Measurements from ENCODE around the gene CCDC102A. TPM values are rescaled to one million over a fixed set of nuclear protein-coding genes. Genes with fewer than 3 reads are reported as not detected.
A peak's percentile ranks its signal among the peaks of the same experiment; 100 is the strongest.

The CCDC102A gene
- total RNA-seq, 5 donors from 2014 or later (not counting 1 experiment from before 2014, with no cell fraction given), result 6.1 to 11.2 (median 6.6) TPM

GRCh38 chr16:57540387-57540786 is 4.0 kb upstream of the CCDC102A start:
- 92% methylated on average over 2 of the region's 2 CpGs for WGBS (ENCODE audit: insufficient coverage)
- Histone ChIP-seq H3K27me3 (replicated peaks in 1 of 2; ENCODE audit: control insufficient read depth in 2 of 2, extremely low read depth in 1 of 2, insufficient read depth in 2 of 2, low read length in 1 of 2) (no peaks in the 10 kb centered on the region), H3K4me3 (ENCODE audit: control insufficient read depth in 1 of 2, extremely low read depth in 1 of 2, low read length in 1 of 2) (no peak overlapping the region), H3K36me3 (ENCODE audit: control insufficient read depth in 2 of 2, extremely low read depth in 1 of 2, insufficient read depth in 1 of 2, low read length in 1 of 2) (no peaks in the 10 kb centered on the region), H3K9me3 (no peaks in the 10 kb centered on the region), H3K27ac (ENCODE audit: low read length) (no peak overlapping the region), H3K4me1 (ENCODE audit: control insufficient read depth in 1 of 2, extremely low read depth in 1 of 2, insufficient read depth in 2 of 2, low read length in 2 of 2) (peaks cover 23 to 85% of the 10 kb centered on the region in 2 experiments)
- ChIA-PET POLR2A (no interaction called here), CTCF (interaction anchor here in 1 of 2 donors (0.5 kb wide), 1 partner anchor 974 kb away, joined by 4 read pairs; no protein-coding TSS in a partner anchor)
- DNase-seq, result peak in 1 of 35 experiments; percentile 4
- ATAC-seq (replicated peaks in 1 of 4), result no peak
- no peaks in the 10 kb centered on the region for H3K36me3 Mint-ChIP-seq
- no peak overlapping the region for H3K4me3 Mint-ChIP-seq
- H3K27me3 Mint-ChIP-seq, result no peaks in the 10 kb centered on the region
- H3K9me3 Mint-ChIP-seq, result no peaks in the 10 kb centered on the region
- H3K27ac Mint-ChIP-seq, result peak overlapping the region; percentile 27 to 64
- peaks cover 58 to 69% (median 67%) of the 10 kb centered on the region in 3 donors for H3K4me1 Mint-ChIP-seq

DNA sequence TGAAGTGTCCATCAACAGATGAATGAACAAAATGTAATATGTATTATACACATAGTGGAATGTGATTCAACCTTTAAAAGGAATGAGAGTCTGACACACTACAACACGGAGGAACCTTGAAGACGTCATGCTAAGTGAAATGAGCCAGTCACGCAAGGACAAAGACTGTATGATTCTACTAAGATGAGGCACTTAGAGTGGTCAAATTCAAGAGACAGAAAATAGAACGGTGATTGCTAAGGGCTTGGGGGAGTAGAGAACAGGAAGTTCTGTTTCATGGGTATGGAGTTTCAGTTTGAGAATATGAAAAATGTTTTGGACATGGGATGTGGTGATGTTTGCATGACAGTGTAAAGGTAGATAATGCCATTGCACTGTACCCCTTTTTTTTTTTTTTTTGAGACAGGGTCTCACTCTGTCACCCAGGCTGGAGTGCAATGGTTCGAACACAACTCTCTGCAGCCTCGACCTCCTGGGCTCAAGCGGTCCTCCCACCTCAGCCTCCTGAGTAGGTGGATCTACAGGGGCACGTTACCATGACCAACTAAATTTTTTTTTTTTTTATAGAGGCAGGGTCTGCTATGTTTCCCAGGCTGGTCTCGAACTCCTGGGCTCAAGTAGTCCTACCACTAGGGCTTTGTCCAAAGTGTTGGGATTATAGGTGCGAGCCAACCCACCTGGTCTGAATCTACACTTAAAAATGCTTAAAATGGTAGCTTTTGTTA is 2.9 kb upstream of the CCDC102A start:
- peak overlapping the region; percentile 10 to 41 (median 26) for H3K4me3 Mint-ChIP-seq
- H3K27ac Mint-ChIP-seq, result peak overlapping the region; percentile 76 to 96
- ATAC-seq (replicated peaks in 1 of 4), result no peak
- peak overlapping the region; percentile 94 for H3K27ac ChIP-seq (ENCODE audit: low read length)
- no peaks in the 10 kb centered on the region for H3K36me3 ChIP-seq (ENCODE audit: control insufficient read depth in 2 of 2, extremely low read depth in 1 of 2, insufficient read depth in 1 of 2, low read length in 1 of 2)
- H3K27me3 ChIP-seq (replicated peaks in 1 of 2; ENCODE audit: control insufficient read depth in 2 of 2, extremely low read depth in 1 of 2, insufficient read depth in 2 of 2, low read length in 1 of 2), result no peaks in the 10 kb centered on the region
- ChIA-PET POLR2A (interaction anchor here in 1 of 2 donors (0.6 kb wide), 1 partner anchor 12 kb away, joined by 3 read pairs; no protein-coding TSS in a partner anchor), CTCF (interaction anchor here in 1 of 2 donors (2.3 kb wide), 1 partner anchor 52 kb away, joined by 11 read pairs; the partner anchor contains the start of gene DOK4)
- WGBS (ENCODE audit: insufficient coverage), result 51% methylated on average over 5 of the region's 10 CpGs
- H3K27me3 Mint-ChIP-seq, result no peaks in the 10 kb centered on the region
- no peaks in the 10 kb centered on the region for H3K9me3 ChIP-seq
- H3K4me1 ChIP-seq (ENCODE audit: control insufficient read depth in 1 of 2, extremely low read depth in 1 of 2, insufficient read depth in 2 of 2, low read length in 2 of 2), result peaks cover 23 to 87% of the 10 kb centered on the region in 2 experiments
- H3K4me3 ChIP-seq (ENCODE audit: control insufficient read depth in 1 of 2, extremely low read depth in 1 of 2, low read length in 1 of 2), result no peak overlapping the region
- H3K36me3 Mint-ChIP-seq, result no peaks in the 10 kb centered on the region
- H3K9me3 Mint-ChIP-seq, result no peaks in the 10 kb centered on the region
- peak in 1 of 35 experiments; percentile 53 for DNase-seq
- peaks cover 59 to 74% (median 69%) of the 10 kb centered on the region in 3 donors for H3K4me1 Mint-ChIP-seq

GRCh38 chr16:57538235-57538721 is 1.9 kb upstream of the CCDC102A start:
- Histone ChIP-seq H3K36me3 (ENCODE audit: control insufficient read depth in 2 of 2, extremely low read depth in 1 of 2, insufficient read depth in 1 of 2, low read length in 1 of 2) (no peaks in the 10 kb centered on the region), H3K27me3 (replicated peaks in 1 of 2; ENCODE audit: control insufficient read depth in 2 of 2, extremely low read depth in 1 of 2, insufficient read depth in 2 of 2, low read length in 1 of 2) (no peaks in the 10 kb centered on the region), H3K4me3 (ENCODE audit: control insufficient read depth in 1 of 2, extremely low read depth in 1 of 2, low read length in 1 of 2) (peak overlapping the region in 1 of 2 donors; percentile 84), H3K4me1 (ENCODE audit: control insufficient read depth in 1 of 2, extremely low read depth in 1 of 2, insufficient read depth in 2 of 2, low read length in 2 of 2) (peaks cover 24 to 87% of the 10 kb centered on the region in 2 experiments), H3K27ac (ENCODE audit: low read length) (peak overlapping the region; percentile 94), H3K9me3 (no peaks in the 10 kb centered on the region)
- ChIA-PET POLR2A (interaction anchor here in 1 of 2 donors (0.6 kb wide), 1 partner anchor 13 kb away, joined by 3 read pairs; no protein-coding TSS in a partner anchor), CTCF (interaction anchor here (1.4 to 2.3 kb wide), 3 partner anchors 14 to 51 kb away, joined by 3 to 11 read pairs (median 4); partner anchors contain the start of gene DOK4 (in 1 of the 2))
- ATAC-seq (replicated peaks in 1 of 4), result no peak
- Mint-ChIP-seq H3K27ac (peak overlapping the region; percentile 76 to 96), H3K9me3 (no peaks in the 10 kb centered on the region), H3K27me3 (no peaks in the 10 kb centered on the region), H3K36me3 (no peaks in the 10 kb centered on the region), H3K4me3 (peak overlapping the region; percentile 84 to 86 (median 86)), H3K4me1 (peaks cover 61 to 74% (median 70%) of the 10 kb centered on the region in 3 donors)
- peak in 1 of 35 experiments; percentile 4 for DNase-seq
- WGBS (ENCODE audit: insufficient coverage), result 48% methylated on average over 13 of the region's 14 CpGs

DNA sequence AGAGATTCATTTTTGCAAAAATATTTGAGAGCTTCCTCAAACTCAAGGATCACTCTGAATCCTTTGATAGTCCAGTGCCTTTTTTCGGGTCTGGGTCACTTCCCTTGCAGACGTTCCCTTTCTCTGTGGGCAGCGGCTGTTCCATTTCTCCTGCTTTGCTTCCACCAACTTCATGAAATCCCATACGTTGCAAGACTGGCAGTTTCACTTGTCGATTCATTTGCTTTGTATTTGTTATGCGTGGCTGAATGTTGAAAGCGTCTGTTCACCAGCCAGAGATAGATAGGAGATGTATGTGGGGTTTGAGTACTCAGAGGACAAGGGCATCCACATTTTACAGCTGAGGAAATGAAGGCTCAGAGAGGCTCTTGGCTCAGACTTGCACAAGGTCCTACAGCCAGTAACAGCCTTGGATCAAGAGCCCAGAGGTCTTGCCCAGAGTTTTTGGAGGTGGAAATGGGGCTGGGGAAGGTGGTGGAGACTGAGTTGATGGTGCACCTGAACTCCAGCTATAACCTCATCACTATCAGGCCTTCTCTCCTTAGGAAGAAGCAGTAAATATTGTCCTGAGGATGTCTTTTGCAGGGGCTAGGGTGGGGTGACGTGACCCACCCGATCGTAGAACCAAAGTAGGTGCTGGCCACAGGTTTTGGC is 1.3 kb upstream of the CCDC102A start:
- Histone ChIP-seq H3K4me1 (ENCODE audit: control insufficient read depth in 1 of 2, extremely low read depth in 1 of 2, insufficient read depth in 2 of 2, low read length in 2 of 2) (peaks cover 26 to 87% of the 10 kb centered on the region in 2 experiments), H3K27me3 (replicated peaks in 1 of 2; ENCODE audit: control insufficient read depth in 2 of 2, extremely low read depth in 1 of 2, insufficient read depth in 2 of 2, low read length in 1 of 2) (no peaks in the 10 kb centered on the region), H3K36me3 (ENCODE audit: control insufficient read depth in 2 of 2, extremely low read depth in 1 of 2, insufficient read depth in 1 of 2, low read length in 1 of 2) (no peaks in the 10 kb centered on the region), H3K9me3 (no peaks in the 10 kb centered on the region), H3K27ac (ENCODE audit: low read length) (peak overlapping the region; percentile 94), H3K4me3 (ENCODE audit: control insufficient read depth in 1 of 2, extremely low read depth in 1 of 2, low read length in 1 of 2) (peak overlapping the region in 1 of 2 donors; percentile 84)
- Mint-ChIP-seq H3K4me1 (peaks cover 63 to 75% (median 72%) of the 10 kb centered on the region in 3 donors), H3K9me3 (no peaks in the 10 kb centered on the region), H3K27me3 (no peaks in the 10 kb centered on the region), H3K27ac (peak overlapping the region; percentile 76 to 96), H3K36me3 (no peaks in the 10 kb centered on the region), H3K4me3 (peak overlapping the region; percentile 84 to 86 (median 86))
- CTCF ChIA-PET, result interaction anchor here (0.6 to 2.3 kb wide), 5 partner anchors 15 to 588 kb away, joined by 3 to 11 read pairs (median 3); partner anchors contain the start of gene DOK4 (in 1 of the 2)
- POLR2A ChIA-PET, result interaction anchor here in 1 of 2 donors (0.7 kb wide), 1 partner anchor 55 kb away, joined by 3 read pairs; no protein-coding TSS in a partner anchor
- 37% methylated on average over 5 of the region's 10 CpGs for WGBS (ENCODE audit: insufficient coverage)
- peak in 2 of 35 experiments; percentile 6 to 37 for DNase-seq
- no peak for ATAC-seq (replicated peaks in 1 of 4)

DNA sequence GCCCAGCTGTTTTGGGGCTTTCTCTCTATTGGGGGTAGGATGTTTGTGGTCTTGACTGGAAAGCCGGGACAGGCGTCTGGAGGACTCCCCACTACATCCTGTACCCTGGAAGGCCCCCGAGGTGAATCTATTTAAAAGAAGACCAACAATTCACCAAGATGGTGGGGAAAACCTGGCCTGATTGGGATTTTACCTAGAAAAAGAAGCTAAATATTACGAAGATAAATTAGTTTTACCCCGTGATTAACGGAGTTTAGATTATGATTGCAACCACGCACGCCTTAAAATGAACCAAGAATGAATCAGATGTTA is 779 bp upstream of the CCDC102A start:
- POLR2A ChIA-PET, result interaction anchor here in 1 of 2 donors (0.7 kb wide), 1 partner anchor 54 kb away, joined by 3 read pairs; no protein-coding TSS in a partner anchor
- Histone ChIP-seq H3K27ac (ENCODE audit: low read length) (peak overlapping the region; percentile 94), H3K36me3 (ENCODE audit: control insufficient read depth in 2 of 2, extremely low read depth in 1 of 2, insufficient read depth in 1 of 2, low read length in 1 of 2) (no peaks in the 10 kb centered on the region), H3K9me3 (no peaks in the 10 kb centered on the region), H3K4me3 (ENCODE audit: control insufficient read depth in 1 of 2, extremely low read depth in 1 of 2, low read length in 1 of 2) (peak overlapping the region; percentile 68 to 84), H3K4me1 (ENCODE audit: control insufficient read depth in 1 of 2, extremely low read depth in 1 of 2, insufficient read depth in 2 of 2, low read length in 2 of 2) (peaks cover 31 to 87% of the 10 kb centered on the region in 2 experiments), H3K27me3 (replicated peaks in 1 of 2; ENCODE audit: control insufficient read depth in 2 of 2, extremely low read depth in 1 of 2, insufficient read depth in 2 of 2, low read length in 1 of 2) (no peaks in the 10 kb centered on the region)
- no peak for DNase-seq
- Mint-ChIP-seq H3K4me3 (peak overlapping the region; percentile 84 to 86 (median 86)), H3K27ac (peak overlapping the region; percentile 76 to 96), H3K9me3 (no peaks in the 10 kb centered on the region), H3K36me3 (no peaks in the 10 kb centered on the region), H3K4me1 (peaks cover 61 to 75% (median 71%) of the 10 kb centered on the region in 3 donors), H3K27me3 (no peaks in the 10 kb centered on the region)
- CTCF ChIA-PET, result interaction anchor here (0.6 to 2.3 kb wide), 6 partner anchors 16 to 588 kb away, joined by 3 to 11 read pairs (median 4); partner anchors contain the start of genes CIAPIN1 (in 1 of the 2), COQ9 (in 1 of the 2) and DOK4 (in 1 of the 2)
- no peak for ATAC-seq (replicated peaks in 1 of 4)
- WGBS (ENCODE audit: insufficient coverage), result 18% methylated on average over 5 of the region's 8 CpGs
